HEK293 (cell line): ENCODE data around the gene WDR89.

Experiments used
- ZBTB6 ChIP-seq: fragments of 450-650 bp; formaldehyde crosslinking; IDR thresholded peaks from 2 replicates; pipeline ENCODE4 v1.5.1; 2017; ENCODE audit warnings: missing biosample characterization, missing genetic modification characterization
- ZFHX2 ChIP-seq: fragments of 450-650 bp; formaldehyde crosslinking; conservative IDR thresholded peaks from 2 replicates; pipeline ENCODE4 v1.5.1; 2016; ENCODE audit warnings: missing biosample characterization, missing genetic modification characterization
- ZNF274 ChIP-seq, 2 experiments: fragments of 200-500 bp in 1 of 2; fragments of 450-650 bp in 1 of 2; sonication (Bioruptor generic) in 1 of 2; formaldehyde crosslinking in 1 of 2; IDR thresholded peaks; 2 replicates each; pipeline versions ENCODE4 v1.5.1 to v1.6.1; 2014 to 2016; ENCODE audit warnings: borderline replicate concordance in 1 of 2, inconsistent platforms in 1 of 2, low read length in 1 of 2, missing biosample characterization in 1 of 2, missing genetic modification characterization in 1 of 2
- ZNF488 ChIP-seq: fragments of 450-650 bp; formaldehyde crosslinking; IDR thresholded peaks from 2 replicates; pipeline ENCODE4 v1.5.1; 2016; ENCODE audit warnings: missing biosample characterization, missing genetic modification characterization
- ZNF596 ChIP-seq: fragments of 450-650 bp; IDR thresholded peaks from 2 replicates; pipeline ENCODE4 v1.5.0; 2018; ENCODE audit warnings: missing biosample characterization, mild to moderate bottlenecking, missing genetic modification characterization, moderate library complexity
- ZNF664 ChIP-seq: fragments of 450-650 bp; formaldehyde crosslinking; IDR thresholded peaks from 2 replicates; pipeline ENCODE4 v1.5.1; 2016; ENCODE audit warnings: missing biosample characterization, missing genetic modification characterization
- ZNF76 ChIP-seq: fragments of 450-650 bp; formaldehyde crosslinking; IDR thresholded peaks from 2 replicates; pipeline ENCODE4; 2016; ENCODE audit warnings: low read depth, missing biosample characterization, missing genetic modification characterization, borderline replicate concordance
- ZNF792 ChIP-seq: fragments of 450-650 bp; formaldehyde crosslinking; IDR thresholded peaks from 2 replicates; pipeline ENCODE4 v1.5.1; 2016; ENCODE audit warnings: missing biosample characterization, missing genetic modification characterization
- TF ChIP-seq, protein P1 (sequence below): fragments of 450-650 bp; formaldehyde crosslinking; IDR thresholded peaks from 2 replicates; pipeline ENCODE4 v1.5.1; 2016; ENCODE audit warnings: missing biosample characterization, missing genetic modification characterization
- TF ChIP-seq, protein P2 (sequence below): fragments of 450-650 bp; formaldehyde crosslinking; IDR thresholded peaks from 2 replicates; pipeline ENCODE4 v1.5.1; 2016; ENCODE audit warnings: missing biosample characterization, missing genetic modification characterization
- TF ChIP-seq, protein P3 (sequence below): fragments of 450-650 bp; formaldehyde crosslinking; IDR thresholded peaks from 2 replicates; pipeline ENCODE4 v1.5.1; 2017; ENCODE audit warnings: missing biosample characterization, missing genetic modification characterization
- TF ChIP-seq, protein P4 (sequence below): fragments of 450-650 bp; formaldehyde crosslinking; IDR thresholded peaks from 2 replicates; pipeline ENCODE4 v1.5.1; 2016; ENCODE audit warnings: missing biosample characterization, missing genetic modification characterization, low read depth

DNA sequence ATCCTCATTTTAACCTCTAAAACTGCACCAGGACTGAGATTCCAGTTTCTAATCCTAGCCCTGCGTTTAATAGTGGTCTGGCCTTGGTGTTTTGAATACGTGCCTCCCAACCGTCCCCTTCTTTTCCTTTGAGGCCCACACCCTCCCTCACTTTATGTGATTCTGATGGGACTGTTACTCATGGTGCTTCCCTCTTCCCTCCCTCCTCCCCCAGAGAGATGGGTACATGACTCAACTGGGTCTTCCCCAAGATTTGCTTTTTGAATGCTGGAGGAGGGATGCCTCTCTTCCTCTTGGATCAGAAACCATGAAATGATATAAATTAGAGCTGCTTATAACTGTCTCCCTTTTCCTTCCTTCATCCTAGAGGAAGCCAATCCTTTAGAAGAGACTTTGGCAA, 90.3 kb downstream of the WDR89 start:
- no peak for TF ChIP-seq ZNF792 (tag by site-specific recombination)
- no peak for TF ChIP-seq ZNF488 (tag by site-specific recombination)
- TF ChIP-seq, protein P1, sequence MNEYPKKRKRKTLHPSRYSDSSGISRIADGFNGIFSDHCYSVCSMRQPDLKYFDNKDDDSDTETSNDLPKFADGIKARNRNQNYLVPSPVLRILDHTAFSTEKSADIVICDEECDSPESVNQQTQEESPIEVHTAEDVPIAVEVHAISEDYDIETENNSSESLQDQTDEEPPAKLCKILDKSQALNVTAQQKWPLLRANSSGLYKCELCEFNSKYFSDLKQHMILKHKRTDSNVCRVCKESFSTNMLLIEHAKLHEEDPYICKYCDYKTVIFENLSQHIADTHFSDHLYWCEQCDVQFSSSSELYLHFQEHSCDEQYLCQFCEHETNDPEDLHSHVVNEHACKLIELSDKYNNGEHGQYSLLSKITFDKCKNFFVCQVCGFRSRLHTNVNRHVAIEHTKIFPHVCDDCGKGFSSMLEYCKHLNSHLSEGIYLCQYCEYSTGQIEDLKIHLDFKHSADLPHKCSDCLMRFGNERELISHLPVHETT (tag by site-specific recombination), result no peak
- no peak for TF ChIP-seq ZNF664
- TF ChIP-seq, protein P2, sequence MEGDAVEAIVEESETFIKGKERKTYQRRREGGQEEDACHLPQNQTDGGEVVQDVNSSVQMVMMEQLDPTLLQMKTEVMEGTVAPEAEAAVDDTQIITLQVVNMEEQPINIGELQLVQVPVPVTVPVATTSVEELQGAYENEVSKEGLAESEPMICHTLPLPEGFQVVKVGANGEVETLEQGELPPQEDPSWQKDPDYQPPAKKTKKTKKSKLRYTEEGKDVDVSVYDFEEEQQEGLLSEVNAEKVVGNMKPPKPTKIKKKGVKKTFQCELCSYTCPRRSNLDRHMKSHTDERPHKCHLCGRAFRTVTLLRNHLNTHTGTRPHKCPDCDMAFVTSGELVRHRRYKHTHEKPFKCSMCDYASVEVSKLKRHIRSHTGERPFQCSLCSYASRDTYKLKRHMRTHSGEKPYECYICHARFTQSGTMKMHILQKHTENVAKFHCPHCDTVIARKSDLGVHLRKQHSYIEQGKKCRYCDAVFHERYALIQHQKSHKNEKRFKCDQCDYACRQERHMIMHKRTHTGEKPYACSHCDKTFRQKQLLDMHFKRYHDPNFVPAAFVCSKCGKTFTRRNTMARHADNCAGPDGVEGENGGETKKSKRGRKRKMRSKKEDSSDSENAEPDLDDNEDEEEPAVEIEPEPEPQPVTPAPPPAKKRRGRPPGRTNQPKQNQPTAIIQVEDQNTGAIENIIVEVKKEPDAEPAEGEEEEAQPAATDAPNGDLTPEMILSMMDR (tag by site-specific recombination), result no peak
- TF ChIP-seq, protein P3, sequence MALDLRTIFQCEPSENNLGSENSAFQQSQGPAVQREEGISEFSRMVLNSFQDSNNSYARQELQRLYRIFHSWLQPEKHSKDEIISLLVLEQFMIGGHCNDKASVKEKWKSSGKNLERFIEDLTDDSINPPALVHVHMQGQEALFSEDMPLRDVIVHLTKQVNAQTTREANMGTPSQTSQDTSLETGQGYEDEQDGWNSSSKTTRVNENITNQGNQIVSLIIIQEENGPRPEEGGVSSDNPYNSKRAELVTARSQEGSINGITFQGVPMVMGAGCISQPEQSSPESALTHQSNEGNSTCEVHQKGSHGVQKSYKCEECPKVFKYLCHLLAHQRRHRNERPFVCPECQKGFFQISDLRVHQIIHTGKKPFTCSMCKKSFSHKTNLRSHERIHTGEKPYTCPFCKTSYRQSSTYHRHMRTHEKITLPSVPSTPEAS, result no peak
- no peak for TF ChIP-seq ZNF596 (tag by site-specific recombination)
- no peak for TF ChIP-seq ZBTB6 (tag by site-specific recombination)
- TF ChIP-seq ZNF274 (IDR thresholded peaks at IDR 0.05; ENCODE audit: low read length), result no peak
- TF ChIP-seq ZNF274 (tag by site-specific recombination; IDR thresholded peaks at IDR 0.05; ENCODE audit: borderline replicate concordance), result no peak
- TF ChIP-seq, protein P4, sequence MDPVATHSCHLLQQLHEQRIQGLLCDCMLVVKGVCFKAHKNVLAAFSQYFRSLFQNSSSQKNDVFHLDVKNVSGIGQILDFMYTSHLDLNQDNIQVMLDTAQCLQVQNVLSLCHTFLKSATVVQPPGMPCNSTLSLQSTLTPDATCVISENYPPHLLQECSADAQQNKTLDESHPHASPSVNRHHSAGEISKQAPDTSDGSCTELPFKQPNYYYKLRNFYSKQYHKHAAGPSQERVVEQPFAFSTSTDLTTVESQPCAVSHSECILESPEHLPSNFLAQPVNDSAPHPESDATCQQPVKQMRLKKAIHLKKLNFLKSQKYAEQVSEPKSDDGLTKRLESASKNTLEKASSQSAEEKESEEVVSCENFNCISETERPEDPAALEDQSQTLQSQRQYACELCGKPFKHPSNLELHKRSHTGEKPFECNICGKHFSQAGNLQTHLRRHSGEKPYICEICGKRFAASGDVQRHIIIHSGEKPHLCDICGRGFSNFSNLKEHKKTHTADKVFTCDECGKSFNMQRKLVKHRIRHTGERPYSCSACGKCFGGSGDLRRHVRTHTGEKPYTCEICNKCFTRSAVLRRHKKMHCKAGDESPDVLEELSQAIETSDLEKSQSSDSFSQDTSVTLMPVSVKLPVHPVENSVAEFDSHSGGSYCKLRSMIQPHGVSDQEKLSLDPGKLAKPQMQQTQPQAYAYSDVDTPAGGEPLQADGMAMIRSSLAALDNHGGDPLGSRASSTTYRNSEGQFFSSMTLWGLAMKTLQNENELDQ (tag by site-specific recombination), result no peak
- TF ChIP-seq ZFHX2 (tag by site-specific recombination), result no peak
- no peak for TF ChIP-seq ZNF76 (tag by site-specific recombination)
